Sigmoid colon (tissue), 3 donors: ENCODE measurements around the gene CAB39L.
A peak's percentile ranks its signal among the peaks of the same experiment; 100 is the strongest.

Experiments used
- POLR2A ChIP-seq, 2 donors: fragments of 450-650 bp; IDR thresholded peaks; one replicate each; pipeline ENCODE4 v1.6.1; 2016; ENCODE audit warnings: antibody characterized with exemption in 2 of 2, mild to moderate bottlenecking in 2 of 2, moderate library complexity in 2 of 2
- TF ChIP-seq, protein P1 (sequence below), 4 experiments: fragments of 450-650 bp in 3 of 4; fragments of 200-600 bp in 1 of 4; IDR thresholded peaks; one replicate each; pipeline ENCODE4 v1.5.1; 2016 to 2019; ENCODE audit warnings: antibody characterized with exemption in 4 of 4, mild to moderate bottlenecking in 3 of 4, moderate library complexity in 2 of 4

- TF ChIP-seq, protein P1, sequence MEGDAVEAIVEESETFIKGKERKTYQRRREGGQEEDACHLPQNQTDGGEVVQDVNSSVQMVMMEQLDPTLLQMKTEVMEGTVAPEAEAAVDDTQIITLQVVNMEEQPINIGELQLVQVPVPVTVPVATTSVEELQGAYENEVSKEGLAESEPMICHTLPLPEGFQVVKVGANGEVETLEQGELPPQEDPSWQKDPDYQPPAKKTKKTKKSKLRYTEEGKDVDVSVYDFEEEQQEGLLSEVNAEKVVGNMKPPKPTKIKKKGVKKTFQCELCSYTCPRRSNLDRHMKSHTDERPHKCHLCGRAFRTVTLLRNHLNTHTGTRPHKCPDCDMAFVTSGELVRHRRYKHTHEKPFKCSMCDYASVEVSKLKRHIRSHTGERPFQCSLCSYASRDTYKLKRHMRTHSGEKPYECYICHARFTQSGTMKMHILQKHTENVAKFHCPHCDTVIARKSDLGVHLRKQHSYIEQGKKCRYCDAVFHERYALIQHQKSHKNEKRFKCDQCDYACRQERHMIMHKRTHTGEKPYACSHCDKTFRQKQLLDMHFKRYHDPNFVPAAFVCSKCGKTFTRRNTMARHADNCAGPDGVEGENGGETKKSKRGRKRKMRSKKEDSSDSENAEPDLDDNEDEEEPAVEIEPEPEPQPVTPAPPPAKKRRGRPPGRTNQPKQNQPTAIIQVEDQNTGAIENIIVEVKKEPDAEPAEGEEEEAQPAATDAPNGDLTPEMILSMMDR (IDR thresholded peaks at IDR 0.05), result peak; percentile 82 to 95 (median 90)
- TF ChIP-seq POLR2A (IDR thresholded peaks at IDR 0.05), result no peak
Observed at GRCh38 chr13:49300739-49301589, 142.9 kb downstream of the CAB39L start.
